ENCODE data around the gene BCAS3.

The BCAS3 gene

GRCh38 chr17:61323909-61324868, 646.5 kb downstream of the BCAS3 start:
- DNase-seq (no peak), ATAC-seq (no peak)
- no peak overlapping the region for H3K4me3 Mint-ChIP-seq
- no peak overlapping the region for H3K27ac Mint-ChIP-seq
- no peaks in the 10 kb centered on the region for H3K4me1 Mint-ChIP-seq
- no peaks in the 10 kb centered on the region for H3K27me3 Mint-ChIP-seq
- H3K9me3 Mint-ChIP-seq, result no peaks in the 10 kb centered on the region
- H3K36me3 Mint-ChIP-seq (ENCODE audit: low read depth), result no peaks in the 10 kb centered on the region

GRCh38 chr17:61324950-61325349, 647.3 kb downstream of the BCAS3 start:
- Mint-ChIP-seq H3K9me3 (no peaks in the 10 kb centered on the region), H3K4me3 (no peak overlapping the region), H3K36me3 (ENCODE audit: low read depth) (no peaks in the 10 kb centered on the region), H3K27me3 (no peaks in the 10 kb centered on the region), H3K27ac (no peak overlapping the region), H3K4me1 (no peaks in the 10 kb centered on the region)
- peak; percentile 33 for ATAC-seq
- no peak for DNase-seq

- Mint-ChIP-seq H3K27me3 (no peaks in the 10 kb centered on the region), H3K36me3 (ENCODE audit: low read depth) (no peaks in the 10 kb centered on the region), H3K4me1 (no peaks in the 10 kb centered on the region), H3K4me3 (no peak overlapping the region), H3K27ac (no peak overlapping the region), H3K9me3 (no peaks in the 10 kb centered on the region)
- DNase-seq, result no peak
- no peak for ATAC-seq
Measured at GRCh38 chr17:61325382-61326073, 647.9 kb downstream of the BCAS3 start.

GRCh38 chr17:61326330-61326729, 648.7 kb downstream of the BCAS3 start:
- no peak for DNase-seq
- no peaks in the 10 kb centered on the region for H3K36me3 Mint-ChIP-seq (ENCODE audit: low read depth)
- H3K27me3 Mint-ChIP-seq, result no peaks in the 10 kb centered on the region
- no peaks in the 10 kb centered on the region for H3K9me3 Mint-ChIP-seq
- H3K4me3 Mint-ChIP-seq, result no peak overlapping the region
- no peak for ATAC-seq
- no peaks in the 10 kb centered on the region for H3K4me1 Mint-ChIP-seq
- H3K27ac Mint-ChIP-seq, result no peak overlapping the region

GRCh38 chr17:61328351-61328750, 650.7 kb downstream of the BCAS3 start:
- DNase-seq (no peak), ATAC-seq (no peak)
- no peak overlapping the region for H3K27ac Mint-ChIP-seq
- H3K27me3 Mint-ChIP-seq, result no peaks in the 10 kb centered on the region
- H3K4me1 Mint-ChIP-seq, result no peaks in the 10 kb centered on the region
- no peak overlapping the region for H3K4me3 Mint-ChIP-seq
- H3K36me3 Mint-ChIP-seq (ENCODE audit: low read depth), result no peaks in the 10 kb centered on the region
- H3K9me3 Mint-ChIP-seq, result no peaks in the 10 kb centered on the region

GRCh38 chr17:61330174-61331150, 652.8 kb downstream of the BCAS3 start:
- Mint-ChIP-seq H3K36me3 (ENCODE audit: low read depth) (no peaks in the 10 kb centered on the region), H3K4me3 (no peak overlapping the region), H3K27me3 (no peaks in the 10 kb centered on the region), H3K9me3 (no peaks in the 10 kb centered on the region), H3K27ac (no peak overlapping the region), H3K4me1 (no peaks in the 10 kb centered on the region)
- DNase-seq (no peak), ATAC-seq (no peak)

GRCh38 chr17:61331178-61331577, 653.5 kb downstream of the BCAS3 start:
- H3K4me3 Mint-ChIP-seq, result no peak overlapping the region
- H3K27me3 Mint-ChIP-seq, result no peaks in the 10 kb centered on the region
- no peaks in the 10 kb centered on the region for H3K9me3 Mint-ChIP-seq
- H3K4me1 Mint-ChIP-seq, result no peaks in the 10 kb centered on the region
- no peaks in the 10 kb centered on the region for H3K36me3 Mint-ChIP-seq (ENCODE audit: low read depth)
- ATAC-seq (no peak), DNase-seq (no peak)
- no peak overlapping the region for H3K27ac Mint-ChIP-seq

GRCh38 chr17:61331886-61332285, 654.2 kb downstream of the BCAS3 start:
- no peaks in the 10 kb centered on the region for H3K9me3 Mint-ChIP-seq
- H3K27ac Mint-ChIP-seq, result no peak overlapping the region
- DNase-seq, result no peak
- H3K4me3 Mint-ChIP-seq, result no peak overlapping the region
- H3K4me1 Mint-ChIP-seq, result no peaks in the 10 kb centered on the region
- no peaks in the 10 kb centered on the region for H3K27me3 Mint-ChIP-seq
- ATAC-seq, result no peak
- no peaks in the 10 kb centered on the region for H3K36me3 Mint-ChIP-seq (ENCODE audit: low read depth)

GRCh38 chr17:61333136-61333535, 655.5 kb downstream of the BCAS3 start:
- H3K27me3 Mint-ChIP-seq, result no peaks in the 10 kb centered on the region
- no peak overlapping the region for H3K27ac Mint-ChIP-seq
- DNase-seq, result no peak
- no peak overlapping the region for H3K4me3 Mint-ChIP-seq
- no peaks in the 10 kb centered on the region for H3K9me3 Mint-ChIP-seq
- no peaks in the 10 kb centered on the region for H3K4me1 Mint-ChIP-seq
- no peak for ATAC-seq
- H3K36me3 Mint-ChIP-seq (ENCODE audit: low read depth), result no peaks in the 10 kb centered on the region

- no peak for DNase-seq
- no peaks in the 10 kb centered on the region for H3K27me3 Mint-ChIP-seq
- no peaks in the 10 kb centered on the region for H3K36me3 Mint-ChIP-seq (ENCODE audit: low read depth)
- no peak for ATAC-seq
- no peak overlapping the region for H3K27ac Mint-ChIP-seq
- no peak overlapping the region for H3K4me3 Mint-ChIP-seq
- no peaks in the 10 kb centered on the region for H3K9me3 Mint-ChIP-seq
- no peaks in the 10 kb centered on the region for H3K4me1 Mint-ChIP-seq
Measured at GRCh38 chr17:61334673-61335072, 657.0 kb downstream of the BCAS3 start.

GRCh38 chr17:61335105-61335844, 657.6 kb downstream of the BCAS3 start:
- Mint-ChIP-seq H3K27me3 (no peaks in the 10 kb centered on the region), H3K9me3 (no peaks in the 10 kb centered on the region), H3K27ac (no peak overlapping the region), H3K4me3 (no peak overlapping the region), H3K4me1 (no peaks in the 10 kb centered on the region), H3K36me3 (ENCODE audit: low read depth) (no peaks in the 10 kb centered on the region)
- ATAC-seq (peak; percentile 54), DNase-seq (no peak)

- Mint-ChIP-seq H3K9me3 (no peaks in the 10 kb centered on the region), H3K4me3 (no peak overlapping the region), H3K4me1 (no peaks in the 10 kb centered on the region), H3K36me3 (ENCODE audit: low read depth) (no peaks in the 10 kb centered on the region), H3K27ac (no peak overlapping the region), H3K27me3 (no peaks in the 10 kb centered on the region)
- DNase-seq (no peak), ATAC-seq (no peak)
Measured at GRCh38 chr17:61335845-61336655, 658.4 kb downstream of the BCAS3 start.

- Mint-ChIP-seq H3K4me3 (no peak overlapping the region), H3K36me3 (ENCODE audit: low read depth) (no peaks in the 10 kb centered on the region), H3K9me3 (no peaks in the 10 kb centered on the region), H3K27me3 (no peaks in the 10 kb centered on the region), H3K4me1 (no peaks in the 10 kb centered on the region), H3K27ac (no peak overlapping the region)
- ATAC-seq (no peak), DNase-seq (no peak)
Measured at GRCh38 chr17:61337290-61337689, 659.6 kb downstream of the BCAS3 start.

Data from activated naive CD8-positive, alpha-beta T cell treated with anti-CD3 and anti-CD28 coated beads, Interleukin-2, amount 50 U/mL, for 24 hours (primary cell).